GM21529 (cell line): ENCODE measurements around the gene PIEZO1.

Experiments used
- ATAC-seq: cut with Tn5 transposase; IDR thresholded peaks from one replicate; pipeline ENCODE4 v1.9.1; 2021; ENCODE audit not compliant: unreplicated experiment

PIEZO1 gene

GRCh38 chr16:88737298-88738150 is 47.5 kb downstream of the PIEZO1 start:
- ATAC-seq: peak; percentile 55

GRCh38 chr16:88736496-88736895 is 48.5 kb downstream of the PIEZO1 start:
- no peak for ATAC-seq

- no peak for ATAC-seq
These were observed 48.9 kb downstream of the PIEZO1 start for GRCh38 chr16:88736088-88736487.

- ATAC-seq: no peak
These were observed 49.4 kb downstream of the PIEZO1 start for GRCh38 chr16:88735616-88736015.

GRCh38 chr16:88735121-88735520 is 49.9 kb downstream of the PIEZO1 start:
- no peak for ATAC-seq

- no peak for ATAC-seq
These were observed 50.7 kb downstream of the PIEZO1 start for GRCh38 chr16:88734361-88734728.

GRCh38 chr16:88733630-88734360 is 51.2 kb downstream of the PIEZO1 start:
- ATAC-seq: no peak

- no peak for ATAC-seq
These were observed 52.1 kb downstream of the PIEZO1 start for GRCh38 chr16:88732961-88733294.

- ATAC-seq: no peak
These were observed 52.7 kb downstream of the PIEZO1 start for GRCh38 chr16:88732172-88732960.

- ATAC-seq: no peak
These were observed 53.3 kb downstream of the PIEZO1 start for GRCh38 chr16:88731699-88732098.

GRCh38 chr16:88730632-88731607 is 54.1 kb downstream of the PIEZO1 start:
- ATAC-seq: no peak

- ATAC-seq: no peak
These were observed 57.1 kb downstream of the PIEZO1 start for GRCh38 chr16:88727871-88728270.

- no peak for ATAC-seq
These were observed 58.0 kb downstream of the PIEZO1 start for GRCh38 chr16:88726981-88727380.

GRCh38 chr16:88726408-88726749 is 58.6 kb downstream of the PIEZO1 start:
- no peak for ATAC-seq

GRCh38 chr16:88725609-88726407 is 59.2 kb downstream of the PIEZO1 start:
- ATAC-seq: no peak

GRCh38 chr16:88724855-88725555 is 60.0 kb downstream of the PIEZO1 start:
- no peak for ATAC-seq

- no peak for ATAC-seq
These were observed 61.1 kb downstream of the PIEZO1 start for GRCh38 chr16:88723911-88724310.

- no peak for ATAC-seq
These were observed 61.5 kb downstream of the PIEZO1 start for GRCh38 chr16:88723507-88723887.

- no peak for ATAC-seq
These were observed 62.1 kb downstream of the PIEZO1 start for GRCh38 chr16:88722784-88723506.
